ENCODE results near the gene SULT1A1. TPM values are rescaled to one million over a fixed set of nuclear protein-coding genes. Genes with fewer than 3 reads are reported as not detected.
"Not testable (repeated sequence)": the region's sequence is repeated elsewhere in the genome, so short reads cannot be mapped to it uniquely, and the experiment has no call there.

Gene SULT1A1
- total and polyA plus RNA-seq, 2 experiments from 2014 or later: 24.1 to 30.4 TPM

DNA sequence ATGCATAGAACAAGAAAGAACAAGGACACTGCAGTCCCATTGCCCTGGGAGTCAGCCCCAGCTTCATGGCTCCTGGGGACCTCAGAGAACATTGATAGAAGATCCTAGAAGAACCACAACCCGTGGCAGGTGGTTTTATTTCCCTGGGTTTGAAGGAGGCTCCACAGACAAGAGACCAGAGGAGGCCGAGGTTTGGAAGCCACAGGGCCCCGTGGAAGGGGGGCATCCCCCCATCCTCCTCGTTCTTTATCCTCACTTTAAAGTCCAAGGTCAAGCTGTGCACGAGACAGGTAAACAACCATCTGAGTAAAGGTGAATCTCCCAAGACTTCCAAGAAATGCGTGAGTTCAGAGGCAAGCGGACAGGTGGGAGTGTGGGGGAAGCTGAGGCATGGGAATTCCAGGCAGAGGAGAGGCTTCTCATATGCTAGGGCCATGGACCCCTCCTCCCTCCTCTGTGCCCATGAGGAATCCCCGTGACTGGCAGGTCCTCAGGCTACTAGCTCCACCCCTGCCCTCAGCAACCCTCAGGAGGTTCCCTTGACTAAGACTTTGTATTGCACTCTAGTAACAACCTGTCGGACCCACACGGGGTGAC, 849 bp upstream of the SULT1A1 start:
- DNase-seq (ENCODE audit: low read depth in 1 of 2, low spot score in 1 of 2): no peak
- H3K4me1 ChIP-seq (ENCODE audit: low read depth): peaks cover 13% of the 10 kb centered on the region
- no peaks in the 10 kb centered on the region for H3K9me3 ChIP-seq (ENCODE audit: low read depth)
- H3K27me3 ChIP-seq: no peaks in the 10 kb centered on the region
- H3K27ac ChIP-seq: peak overlapping the region; percentile 28
- TF ChIP-seq, protein P1, sequence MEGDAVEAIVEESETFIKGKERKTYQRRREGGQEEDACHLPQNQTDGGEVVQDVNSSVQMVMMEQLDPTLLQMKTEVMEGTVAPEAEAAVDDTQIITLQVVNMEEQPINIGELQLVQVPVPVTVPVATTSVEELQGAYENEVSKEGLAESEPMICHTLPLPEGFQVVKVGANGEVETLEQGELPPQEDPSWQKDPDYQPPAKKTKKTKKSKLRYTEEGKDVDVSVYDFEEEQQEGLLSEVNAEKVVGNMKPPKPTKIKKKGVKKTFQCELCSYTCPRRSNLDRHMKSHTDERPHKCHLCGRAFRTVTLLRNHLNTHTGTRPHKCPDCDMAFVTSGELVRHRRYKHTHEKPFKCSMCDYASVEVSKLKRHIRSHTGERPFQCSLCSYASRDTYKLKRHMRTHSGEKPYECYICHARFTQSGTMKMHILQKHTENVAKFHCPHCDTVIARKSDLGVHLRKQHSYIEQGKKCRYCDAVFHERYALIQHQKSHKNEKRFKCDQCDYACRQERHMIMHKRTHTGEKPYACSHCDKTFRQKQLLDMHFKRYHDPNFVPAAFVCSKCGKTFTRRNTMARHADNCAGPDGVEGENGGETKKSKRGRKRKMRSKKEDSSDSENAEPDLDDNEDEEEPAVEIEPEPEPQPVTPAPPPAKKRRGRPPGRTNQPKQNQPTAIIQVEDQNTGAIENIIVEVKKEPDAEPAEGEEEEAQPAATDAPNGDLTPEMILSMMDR (IDR thresholded peaks at IDR 0.05; ENCODE audit: low read depth, low read length): no peak
- no peaks in the 10 kb centered on the region for H3K36me3 ChIP-seq
- no peak overlapping the region for H3K4me3 ChIP-seq

DNA sequence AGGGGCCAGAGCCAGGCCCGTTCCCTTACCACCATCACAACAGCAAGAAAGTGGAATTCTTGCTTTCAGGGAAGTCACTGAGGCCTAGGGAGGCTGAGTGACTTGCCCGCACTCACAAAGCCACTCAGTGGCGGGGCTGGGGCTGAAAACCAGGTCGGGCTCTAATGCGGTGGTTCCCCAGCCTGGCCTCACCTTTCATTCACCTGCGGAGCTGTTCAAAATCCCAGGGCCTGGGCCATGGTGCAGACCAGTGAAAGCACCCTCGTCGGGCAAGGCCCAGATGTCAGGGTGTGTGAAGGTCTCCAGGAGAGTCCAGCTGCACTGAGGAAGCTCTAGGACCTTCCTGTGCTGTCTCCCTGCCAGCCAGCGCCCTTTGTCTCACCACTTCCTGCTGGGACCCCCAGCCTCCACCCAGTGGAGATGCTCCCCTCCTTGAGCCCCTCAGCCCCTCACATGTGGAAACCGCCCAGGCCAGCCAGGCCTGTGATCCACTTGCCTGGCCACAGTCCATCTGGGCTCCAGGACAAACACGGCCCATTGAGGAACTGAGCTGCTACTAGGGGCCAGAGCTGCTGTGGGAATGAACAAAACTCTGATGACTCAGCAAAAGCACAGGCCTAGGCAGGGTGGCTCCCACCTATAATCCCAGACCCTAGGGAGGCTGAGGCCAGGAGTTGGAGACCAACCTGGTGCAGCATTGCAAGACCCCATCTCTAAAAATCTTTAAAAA, 812 bp downstream of the SULT1A1 start:
- peaks cover 13% of the 10 kb centered on the region for H3K4me1 ChIP-seq (ENCODE audit: low read depth)
- not testable (repeated sequence) for H3K4me3 ChIP-seq; H3K9me3 ChIP-seq (ENCODE audit: low read depth); H3K27me3 ChIP-seq; H3K36me3 ChIP-seq
- peak in 1 of 2 donors; percentile 60 for DNase-seq (ENCODE audit: low read depth in 1 of 2, low spot score in 1 of 2)
- peak overlapping the region; percentile 78 for H3K27ac ChIP-seq

DNA sequence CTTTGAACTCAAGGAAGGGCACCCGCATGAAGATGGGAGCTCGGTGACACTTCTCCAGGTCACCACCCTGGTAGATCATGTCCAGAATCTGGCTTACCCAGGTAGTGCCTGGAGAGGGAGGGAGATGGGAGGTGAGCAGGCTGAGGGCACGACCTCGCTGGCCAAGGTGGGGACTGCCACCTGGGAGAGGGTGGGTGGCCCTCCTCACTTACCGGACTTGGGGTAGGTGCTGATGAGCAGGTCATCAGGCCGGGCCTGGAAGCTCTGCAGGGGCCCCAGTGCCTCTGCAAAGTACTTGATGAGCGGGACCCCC, 1.4 kb downstream of the SULT1A1 start:
- H3K36me3 ChIP-seq; DNase-seq (ENCODE audit: low read depth in 1 of 2, low spot score in 1 of 2); H3K4me3 ChIP-seq; H3K27ac ChIP-seq; H3K27me3 ChIP-seq; H3K9me3 ChIP-seq (ENCODE audit: low read depth): not testable (repeated sequence)
- peaks cover 13% of the 10 kb centered on the region for H3K4me1 ChIP-seq (ENCODE audit: low read depth)

DNA sequence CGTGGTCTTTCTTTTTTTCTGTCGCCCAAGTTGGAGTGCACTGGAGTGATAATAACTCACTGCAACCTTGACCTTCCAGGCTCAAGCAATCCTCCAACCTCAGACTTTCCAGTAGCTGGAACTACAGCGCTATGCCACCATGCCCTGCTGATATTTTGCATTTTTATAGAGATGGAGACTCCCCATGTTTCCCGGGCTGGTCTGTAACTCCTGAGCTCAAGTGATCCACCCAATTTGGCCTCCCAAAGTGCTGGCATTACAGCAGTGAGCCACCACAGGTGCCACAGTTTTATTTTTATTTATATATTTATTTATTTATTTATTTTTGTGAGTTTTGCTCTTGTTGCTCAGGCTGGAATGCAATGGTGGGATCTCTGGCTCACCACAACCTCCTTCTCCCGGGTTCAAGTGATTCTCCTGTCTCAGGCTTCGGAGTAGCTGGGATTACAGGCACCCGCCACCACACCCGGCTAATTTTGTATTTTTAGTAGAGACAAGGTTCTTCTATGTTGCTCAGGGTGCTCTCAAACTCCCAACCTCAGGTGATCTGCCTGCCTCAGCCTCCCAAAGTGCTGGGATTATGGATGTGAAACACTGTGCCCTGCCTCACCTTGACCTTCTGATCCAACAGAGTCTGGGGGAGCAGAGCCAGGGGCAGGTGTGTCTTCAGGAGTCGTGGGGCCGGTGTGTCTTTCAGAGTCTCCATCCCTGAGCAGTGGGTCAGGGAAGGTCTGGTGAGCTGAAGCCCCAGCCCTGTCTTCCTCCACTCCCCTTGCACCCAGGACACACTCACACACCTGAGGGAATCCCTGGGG, 2.0 kb downstream of the SULT1A1 start:
- H3K36me3 ChIP-seq; H3K27me3 ChIP-seq; DNase-seq (ENCODE audit: low read depth in 1 of 2, low spot score in 1 of 2); H3K27ac ChIP-seq; H3K4me3 ChIP-seq; H3K9me3 ChIP-seq (ENCODE audit: low read depth): not testable (repeated sequence)
- H3K4me1 ChIP-seq (ENCODE audit: low read depth): peaks cover 13% of the 10 kb centered on the region

DNA sequence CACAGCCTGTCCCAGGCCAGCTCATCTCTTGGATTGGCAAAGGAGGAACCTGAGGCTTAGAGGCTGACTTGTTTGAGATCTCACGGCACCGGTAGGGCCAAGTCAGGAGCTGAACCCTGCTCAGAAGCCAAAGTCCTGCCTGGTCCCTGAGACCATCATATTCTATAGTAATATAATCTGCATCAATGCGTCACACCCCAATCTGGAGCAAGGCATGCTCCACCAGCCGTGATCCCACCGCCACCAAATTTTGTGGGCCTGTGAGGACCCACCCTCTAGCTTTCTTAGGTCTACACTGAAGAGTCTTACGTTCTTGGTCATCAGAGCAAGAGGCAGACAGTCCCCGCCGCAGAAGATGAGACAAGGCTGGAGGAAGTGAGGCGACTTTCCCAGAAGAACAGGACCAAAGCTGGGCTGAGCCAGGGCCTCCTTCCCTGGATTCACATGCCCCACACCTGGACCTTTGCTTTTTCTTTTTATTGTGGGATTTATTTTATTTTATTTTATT, 2.7 kb downstream of the SULT1A1 start:
- DNase-seq (ENCODE audit: low read depth in 1 of 2, low spot score in 1 of 2): no peak
- TF ChIP-seq, protein P1 (IDR thresholded peaks at IDR 0.05; ENCODE audit: low read depth, low read length): no peak
- Histone ChIP-seq H3K9me3 (ENCODE audit: low read depth) (no peaks in the 10 kb centered on the region), H3K4me3 (no peak overlapping the region), H3K27ac (no peak overlapping the region), H3K4me1 (ENCODE audit: low read depth) (peaks cover 13% of the 10 kb centered on the region), H3K27me3 (no peaks in the 10 kb centered on the region), H3K36me3 (no peaks in the 10 kb centered on the region)

DNA sequence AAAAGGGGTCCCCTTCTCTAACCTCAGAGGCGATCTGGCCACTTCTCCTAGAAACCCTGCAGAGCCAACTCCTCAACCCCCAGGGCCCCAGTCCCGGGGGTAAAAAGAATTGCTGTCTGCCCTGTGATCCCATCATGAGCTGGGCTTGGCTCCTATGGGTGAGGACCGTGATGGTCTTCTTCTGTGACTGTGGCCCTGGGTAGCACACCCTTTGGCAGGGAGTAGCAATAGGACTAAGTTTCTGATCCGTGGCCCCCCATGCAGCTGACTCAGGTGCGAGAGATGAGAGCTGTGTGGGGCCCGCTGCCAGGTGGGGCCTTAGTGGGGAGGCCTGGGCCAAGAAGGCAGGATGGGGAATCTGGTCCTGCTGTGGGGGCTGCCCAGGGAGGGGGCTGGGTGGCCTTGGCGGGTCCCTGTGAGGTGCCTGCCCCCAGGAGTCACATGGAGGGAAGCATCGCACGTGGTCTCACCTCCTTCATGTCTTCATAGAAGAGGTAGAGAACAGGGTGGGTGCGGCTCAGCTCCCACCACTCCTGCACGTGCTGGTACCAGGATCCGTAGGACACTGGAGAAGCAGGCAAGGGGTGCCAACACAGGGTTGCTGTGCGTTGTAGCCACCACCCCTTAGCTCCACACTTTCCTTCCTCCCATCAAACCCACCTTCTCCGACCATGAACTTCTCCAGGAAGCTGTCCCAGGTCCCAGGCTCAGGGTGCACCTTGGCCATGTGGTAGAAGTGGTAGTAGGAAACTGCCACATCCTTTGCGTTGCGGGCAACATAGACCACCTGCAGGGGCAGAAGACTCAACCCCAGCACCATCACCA, 3.3 kb downstream of the SULT1A1 start:
- Histone ChIP-seq H3K4me3 (no peak overlapping the region), H3K9me3 (ENCODE audit: low read depth) (no peaks in the 10 kb centered on the region), H3K27me3 (no peaks in the 10 kb centered on the region), H3K36me3 (no peaks in the 10 kb centered on the region), H3K4me1 (ENCODE audit: low read depth) (peaks cover 13% of the 10 kb centered on the region), H3K27ac (no peak overlapping the region)
- no peak for DNase-seq (ENCODE audit: low read depth in 1 of 2, low spot score in 1 of 2)
- TF ChIP-seq, protein P1 (IDR thresholded peaks at IDR 0.05; ENCODE audit: low read depth, low read length): no peak

Measured in cardiac muscle cell (in vitro differentiated cells and primary cell).